ENCODE data around the gene MAPKAP1. TPM values are rescaled to one million over a fixed set of nuclear protein-coding genes. Genes with fewer than 3 reads are reported as not detected.

Gene MAPKAP1
- total and polyA plus RNA-seq, 9 of the 15 experiments (the other 6 are each of a cell fraction or from before 2014, with no cell fraction given) = 2.6 to 82.1 (median 61.1) TPM

DNA sequence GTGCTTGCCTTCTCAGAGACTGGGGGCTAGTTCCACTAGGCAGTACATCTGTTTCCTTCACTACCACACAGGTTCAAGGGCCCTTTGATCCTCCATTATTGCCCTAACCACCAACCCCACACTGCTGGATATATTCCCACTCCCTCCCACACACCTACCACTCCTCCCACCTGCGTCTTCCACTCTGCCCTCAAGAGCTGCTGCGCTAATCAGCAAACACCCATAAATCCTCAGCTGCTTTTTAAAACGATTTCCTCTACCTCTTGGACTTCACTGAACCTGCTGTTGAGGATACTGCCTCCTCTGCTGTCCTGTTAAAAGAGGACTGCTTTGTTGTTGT, 120.9 kb downstream of the MAPKAP1 start:
- Histone ChIP-seq H3K79me2 (ENCODE audit: control insufficient read depth, insufficient read depth, low read length) (0 out of 3 replicates have a peak, but pooled peaks cover 2% of the 10 kb centered on the region), H3K36me3 (ENCODE audit: control insufficient read depth, insufficient read depth, low read length) (peaks cover 10% of the 10 kb centered on the region; the same call in 2 of the 3 replicates), H3K9ac (ENCODE audit: insufficient read depth in 1 of 2, low read depth in 2 of 2, low read length in 2 of 2) (no peak overlapping the region), H3K9me1 (ENCODE audit: control insufficient read depth, insufficient read depth, low read length) (no peaks in the 10 kb centered on the region), H3K4me2 (ENCODE audit: insufficient read depth, low read length) (no peak overlapping the region), H2AFZ (ENCODE audit: low read depth, low read length) (no peak overlapping the region), H3K27me3 (ENCODE audit: control insufficient read depth in 2 of 2, insufficient read depth in 2 of 2, low read length in 2 of 2) (no peaks in the 10 kb centered on the region), H3K27ac (ENCODE audit: extremely low read depth, low read depth, low read length) (no peak overlapping the region), H4K20me1 (replicated peaks; ENCODE audit: control insufficient read depth, insufficient read depth, low read length) (no peaks in the 10 kb centered on the region), H3K4me3 (no peak overlapping the region), H3K4me1 (replicated peaks in 1 of 2; ENCODE audit: control insufficient read depth in 2 of 2, insufficient read depth in 2 of 2, low read length in 2 of 2) (0 out of 5 replicates have a peak, but pooled peaks cover 0 to 4% of the 10 kb centered on the region in 2 experiments), H3K9me3 (replicated peaks; ENCODE audit: control insufficient read depth, insufficient read depth, low read depth, low read length) (no peaks in the 10 kb centered on the region)
- in situ Hi-C loops (cut with MboI) (no loop called here), intact Hi-C loops (cut with micrococcal nuclease) (no loop called here)
- BruUV-seq (replicated peaks) = no TSS peak
- peak; percentile 65 for ATAC-seq
- CTCF ChIA-PET (ENCODE audit: low intra/inter-chr PET ratio) = no interaction called here
- POLR2A ChIA-PET = interaction anchor here (1.0 kb wide), 1 partner anchor 9 kb away, joined by 7 read pairs; no protein-coding TSS in a partner anchor
- WGBS (ENCODE audit: insufficient coverage, low coverage, missing lambda C conversion rate) = 11% methylated on average over 3 of the region's 3 CpGs
- no peak for FAIRE-seq
- peak; percentile 61 for TF ChIP-seq EGR1 (conservative IDR thresholded peaks at IDR 0.05)
- TF ChIP-seq SRSF7 (optimal IDR thresholded peaks at IDR 0.05; ENCODE audit: low read depth, low read length) = no peak
- TF ChIP-seq MEIS2 (IDR thresholded peaks at IDR 0.05; ENCODE audit: partially characterized antibody) = peak; percentile 27
- peak; percentile 29; the same call in 1 of the 2 replicates for TF ChIP-seq CBFA2T3 (IDR thresholded peaks at IDR 0.05)
- peak in 1 of 4 experiments; percentile 15 for DNase-seq (ENCODE audit: extremely low read depth in 1 of 4, low spot score in 3 of 4)

DNA sequence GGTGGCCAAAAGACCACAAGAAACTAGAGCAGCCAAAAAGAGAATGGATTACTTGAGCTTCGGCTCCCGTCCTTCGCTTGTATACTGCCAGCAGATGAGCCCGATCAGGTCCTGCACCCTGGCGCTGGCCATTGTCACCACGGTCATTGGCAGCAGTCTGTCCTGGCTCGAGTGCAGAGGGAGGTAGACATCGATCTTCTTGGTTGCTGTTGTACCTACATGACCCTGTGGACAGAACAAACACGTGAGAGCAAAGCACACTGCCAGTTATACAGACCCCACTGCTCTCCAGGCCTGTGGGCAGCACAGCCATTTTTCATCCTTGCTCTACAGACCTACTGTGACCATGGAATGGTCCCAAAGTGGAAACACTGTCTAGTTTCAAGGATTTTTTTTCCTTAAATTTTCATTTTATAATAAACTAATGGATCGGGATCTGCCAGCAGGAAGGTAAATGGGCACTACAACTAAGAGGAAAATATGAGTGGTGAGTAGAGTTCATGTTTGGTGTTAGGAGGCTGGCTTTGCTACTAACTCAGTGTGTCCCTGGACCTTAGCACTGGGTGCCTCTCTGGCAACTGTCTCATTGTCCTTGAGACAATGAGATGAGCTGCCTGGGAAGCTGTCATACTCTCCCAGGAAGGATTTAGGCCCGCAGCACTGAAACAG, 121.4 kb downstream of the MAPKAP1 start:
- Histone ChIP-seq H2AFZ (ENCODE audit: low read depth, low read length) (no peak overlapping the region), H3K27me3 (ENCODE audit: control insufficient read depth in 2 of 2, insufficient read depth in 2 of 2, low read length in 2 of 2) (no peaks in the 10 kb centered on the region), H3K4me1 (replicated peaks in 1 of 2; ENCODE audit: control insufficient read depth in 2 of 2, insufficient read depth in 2 of 2, low read length in 2 of 2) (0 out of 5 replicates have a peak, but pooled peaks cover 0 to 4% of the 10 kb centered on the region in 2 experiments), H4K20me1 (replicated peaks; ENCODE audit: control insufficient read depth, insufficient read depth, low read length) (no peaks in the 10 kb centered on the region), H3K4me2 (ENCODE audit: insufficient read depth, low read length) (no peak overlapping the region), H3K9me1 (ENCODE audit: control insufficient read depth, insufficient read depth, low read length) (no peaks in the 10 kb centered on the region), H3K79me2 (ENCODE audit: control insufficient read depth, insufficient read depth, low read length) (0 out of 3 replicates have a peak, but pooled peaks cover 2% of the 10 kb centered on the region), H3K4me3 (no peak overlapping the region), H3K9ac (ENCODE audit: insufficient read depth in 1 of 2, low read depth in 2 of 2, low read length in 2 of 2) (no peak overlapping the region), H3K27ac (ENCODE audit: extremely low read depth, low read depth, low read length) (no peak overlapping the region), H3K36me3 (ENCODE audit: control insufficient read depth, insufficient read depth, low read length) (peaks cover 12% of the 10 kb centered on the region; the same call in 2 of the 3 replicates), H3K9me3 (replicated peaks; ENCODE audit: control insufficient read depth, insufficient read depth, low read depth, low read length) (no peaks in the 10 kb centered on the region)
- in situ Hi-C loops (cut with MboI) = no loop called here
- ChIA-PET CTCF (ENCODE audit: low intra/inter-chr PET ratio) (no interaction called here), POLR2A (interaction anchor here (1.0 kb wide), 1 partner anchor 9 kb away, joined by 7 read pairs; no protein-coding TSS in a partner anchor)
- DNase-seq (ENCODE audit: extremely low read depth in 1 of 4, low spot score in 3 of 4) (no peak), FAIRE-seq (no peak), ATAC-seq (no peak)
- BruUV-seq (replicated peaks) = no TSS peak
- intact Hi-C loops (cut with micrococcal nuclease) = no loop called here
- WGBS (ENCODE audit: insufficient coverage, low coverage, missing lambda C conversion rate) = 84% methylated on average over 9 of the region's 11 CpGs
- TF ChIP-seq THRAP3 (IDR thresholded peaks at IDR 0.05; ENCODE audit: borderline replicate concordance) = no peak
- TF ChIP-seq, protein P1, sequence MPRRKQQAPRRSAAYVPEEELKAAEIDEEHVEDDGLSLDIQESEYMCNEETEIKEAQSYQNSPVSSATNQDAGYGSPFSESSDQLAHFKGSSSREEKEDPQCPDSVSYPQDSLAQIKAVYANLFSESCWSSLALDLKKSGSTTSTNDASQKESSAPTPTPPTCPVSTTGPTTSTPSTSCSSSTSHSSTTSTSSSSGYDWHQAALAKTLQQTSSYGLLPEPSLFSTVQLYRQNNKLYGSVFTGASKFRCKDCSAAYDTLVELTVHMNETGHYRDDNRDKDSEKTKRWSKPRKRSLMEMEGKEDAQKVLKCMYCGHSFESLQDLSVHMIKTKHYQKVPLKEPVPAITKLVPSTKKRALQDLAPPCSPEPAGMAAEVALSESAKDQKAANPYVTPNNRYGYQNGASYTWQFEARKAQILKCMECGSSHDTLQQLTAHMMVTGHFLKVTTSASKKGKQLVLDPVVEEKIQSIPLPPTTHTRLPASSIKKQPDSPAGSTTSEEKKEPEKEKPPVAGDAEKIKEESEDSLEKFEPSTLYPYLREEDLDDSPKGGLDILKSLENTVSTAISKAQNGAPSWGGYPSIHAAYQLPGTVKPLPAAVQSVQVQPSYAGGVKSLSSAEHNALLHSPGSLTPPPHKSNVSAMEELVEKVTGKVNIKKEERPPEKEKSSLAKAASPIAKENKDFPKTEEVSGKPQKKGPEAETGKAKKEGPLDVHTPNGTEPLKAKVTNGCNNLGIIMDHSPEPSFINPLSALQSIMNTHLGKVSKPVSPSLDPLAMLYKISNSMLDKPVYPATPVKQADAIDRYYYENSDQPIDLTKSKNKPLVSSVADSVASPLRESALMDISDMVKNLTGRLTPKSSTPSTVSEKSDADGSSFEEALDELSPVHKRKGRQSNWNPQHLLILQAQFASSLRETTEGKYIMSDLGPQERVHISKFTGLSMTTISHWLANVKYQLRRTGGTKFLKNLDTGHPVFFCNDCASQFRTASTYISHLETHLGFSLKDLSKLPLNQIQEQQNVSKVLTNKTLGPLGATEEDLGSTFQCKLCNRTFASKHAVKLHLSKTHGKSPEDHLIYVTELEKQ (CRISPR knock-in tag; IDR thresholded peaks at IDR 0.05) = no peak

Measured in K562 (cell line).